GM21447 (cell line): ENCODE results near the gene LRP1B.
"Not testable (repeated sequence)": the region's sequence is repeated elsewhere in the genome, so short reads cannot be mapped to it uniquely, and the experiment has no call there.

Experiments used
- ATAC-seq: cut with Tn5 transposase; IDR thresholded peaks from one replicate; pipeline ENCODE4 v1.9.1; 2021; ENCODE audit not compliant: unreplicated experiment

LRP1B gene

GRCh38 chr2:141195087-141195486, 935.7 kb downstream of the LRP1B start:
- ATAC-seq, result no peak

- no peak for ATAC-seq
Observed at GRCh38 chr2:141187075-141187439, 943.8 kb downstream of the LRP1B start.

GRCh38 chr2:141186413-141187074, 944.3 kb downstream of the LRP1B start:
- no peak for ATAC-seq

- ATAC-seq, result no peak
Observed at GRCh38 chr2:141182246-141182645, 948.6 kb downstream of the LRP1B start.

GRCh38 chr2:141169117-141169516, 961.7 kb downstream of the LRP1B start:
- not testable (repeated sequence) for ATAC-seq

- no peak for ATAC-seq
Observed at GRCh38 chr2:141162314-141162713, 968.5 kb downstream of the LRP1B start.

- no peak for ATAC-seq
Observed at GRCh38 chr2:141151611-141152286, 979.1 kb downstream of the LRP1B start.

GRCh38 chr2:141142025-141142424, 988.8 kb downstream of the LRP1B start:
- no peak for ATAC-seq

GRCh38 chr2:141137122-141137693, 993.6 kb downstream of the LRP1B start:
- no peak for ATAC-seq

GRCh38 chr2:141133883-141134282, 996.9 kb downstream of the LRP1B start:
- no peak for ATAC-seq

GRCh38 chr2:141125432-141125831, 1005.4 kb downstream of the LRP1B start:
- ATAC-seq, result no peak

- no peak for ATAC-seq
Observed at GRCh38 chr2:141118836-141119235, 1012.0 kb downstream of the LRP1B start.

- no peak for ATAC-seq
Observed at GRCh38 chr2:141113301-141113700, 1017.5 kb downstream of the LRP1B start.

GRCh38 chr2:141109633-141110032, 1021.2 kb downstream of the LRP1B start:
- ATAC-seq, result no peak

GRCh38 chr2:141105763-141106162, 1025.1 kb downstream of the LRP1B start:
- ATAC-seq, result no peak

GRCh38 chr2:141103216-141103615, 1027.6 kb downstream of the LRP1B start:
- ATAC-seq, result no peak

- ATAC-seq, result no peak
Observed at GRCh38 chr2:141079231-141079630, 1051.6 kb downstream of the LRP1B start.

GRCh38 chr2:141075753-141076152, 1055.1 kb downstream of the LRP1B start:
- ATAC-seq, result no peak

GRCh38 chr2:141068053-141068682, 1062.6 kb downstream of the LRP1B start:
- ATAC-seq, result no peak

- ATAC-seq, result no peak
Observed at GRCh38 chr2:141065042-141065441, 1065.8 kb downstream of the LRP1B start.

GRCh38 chr2:141063406-141063805, 1067.4 kb downstream of the LRP1B start:
- ATAC-seq, result no peak

GRCh38 chr2:141062443-141062842, 1068.4 kb downstream of the LRP1B start:
- no peak for ATAC-seq
